Renal cortical epithelial cell (primary cell): ENCODE results near the gene HPCAL1. TPM values are rescaled to one million over a fixed set of nuclear protein-coding genes. Genes with fewer than 3 reads are reported as not detected.
A peak's percentile ranks its signal among the peaks of the same experiment; 100 is the strongest.

Experiments
- DNase-seq: peaks from one replicate; pipeline ENCODE4 v3.0.0-alpha.2; 2011; ENCODE audit warnings: low read depth
- total RNA-seq: library from RNA; depleted of rRNA; stranded (reverse); fragments of >200 nt; gene quantifications from 2 replicates; pipeline ENCODE4 v1.2.3, GENCODE V29; 2014

HPCAL1 gene
- total RNA-seq, 1 donor from 2014 or later: 90.2 TPM

DNA sequence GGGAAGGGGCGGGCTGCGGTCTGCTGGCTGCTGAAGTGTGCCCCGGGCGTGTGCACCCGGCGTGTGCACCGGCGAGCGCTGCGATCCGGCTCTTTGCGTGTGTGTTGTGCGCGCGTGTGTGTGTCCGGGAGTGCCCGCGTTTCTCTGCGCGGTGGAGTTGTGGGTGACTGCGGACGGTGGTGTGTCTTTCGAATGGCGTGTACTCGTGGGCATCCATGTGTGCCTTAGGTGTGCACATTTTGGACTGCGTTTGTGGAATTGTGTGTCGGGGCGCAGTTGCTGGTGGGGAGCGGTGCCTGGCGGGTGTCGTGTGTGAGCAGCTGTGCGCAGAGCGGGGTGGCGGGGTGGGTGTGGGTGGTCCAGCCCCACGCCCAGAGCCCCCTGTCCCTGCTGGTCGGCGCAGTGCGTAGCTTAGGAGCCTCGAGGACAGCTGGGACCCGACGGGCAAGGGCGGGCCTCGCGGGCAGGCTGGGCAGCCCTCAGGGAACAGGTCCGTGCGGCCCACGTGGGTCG is 533 bp downstream of the HPCAL1 start:
- DNase-seq: no peak

DNA sequence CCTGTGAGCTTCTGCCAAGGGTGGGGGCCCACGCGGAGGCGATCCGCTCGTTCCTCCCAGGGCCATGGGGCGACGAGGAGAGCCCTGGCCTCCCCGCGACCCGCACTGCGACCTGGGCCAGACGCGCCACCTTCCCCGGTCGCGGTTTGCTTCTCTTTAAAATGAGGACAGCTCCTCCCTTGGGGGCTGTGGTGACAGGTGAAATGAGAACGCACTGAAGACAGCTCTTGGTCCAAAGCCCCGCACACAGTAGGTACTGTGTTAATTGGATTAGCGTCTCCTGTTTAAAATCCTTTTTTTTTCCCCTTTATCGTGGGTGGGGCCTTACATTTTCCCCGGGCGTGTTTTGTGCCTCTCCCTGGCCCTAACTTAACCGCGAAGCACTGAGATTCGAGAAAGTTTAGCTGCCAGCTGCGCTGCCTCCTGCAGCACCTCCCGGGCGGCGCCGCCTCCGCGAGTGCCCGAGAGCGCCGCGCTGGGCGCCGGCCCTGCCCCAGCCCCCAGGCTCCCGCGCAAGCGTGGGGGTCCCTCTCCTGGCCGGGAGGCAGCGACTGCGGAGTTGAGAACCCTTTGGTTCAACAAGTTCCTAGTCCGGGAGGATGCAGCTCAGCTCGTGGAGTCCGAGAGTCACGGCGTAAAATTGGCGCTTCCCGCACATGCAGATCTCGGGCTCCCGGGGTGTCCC is 1.1 kb downstream of the HPCAL1 start:
- DNase-seq: peak; percentile 17

DNA sequence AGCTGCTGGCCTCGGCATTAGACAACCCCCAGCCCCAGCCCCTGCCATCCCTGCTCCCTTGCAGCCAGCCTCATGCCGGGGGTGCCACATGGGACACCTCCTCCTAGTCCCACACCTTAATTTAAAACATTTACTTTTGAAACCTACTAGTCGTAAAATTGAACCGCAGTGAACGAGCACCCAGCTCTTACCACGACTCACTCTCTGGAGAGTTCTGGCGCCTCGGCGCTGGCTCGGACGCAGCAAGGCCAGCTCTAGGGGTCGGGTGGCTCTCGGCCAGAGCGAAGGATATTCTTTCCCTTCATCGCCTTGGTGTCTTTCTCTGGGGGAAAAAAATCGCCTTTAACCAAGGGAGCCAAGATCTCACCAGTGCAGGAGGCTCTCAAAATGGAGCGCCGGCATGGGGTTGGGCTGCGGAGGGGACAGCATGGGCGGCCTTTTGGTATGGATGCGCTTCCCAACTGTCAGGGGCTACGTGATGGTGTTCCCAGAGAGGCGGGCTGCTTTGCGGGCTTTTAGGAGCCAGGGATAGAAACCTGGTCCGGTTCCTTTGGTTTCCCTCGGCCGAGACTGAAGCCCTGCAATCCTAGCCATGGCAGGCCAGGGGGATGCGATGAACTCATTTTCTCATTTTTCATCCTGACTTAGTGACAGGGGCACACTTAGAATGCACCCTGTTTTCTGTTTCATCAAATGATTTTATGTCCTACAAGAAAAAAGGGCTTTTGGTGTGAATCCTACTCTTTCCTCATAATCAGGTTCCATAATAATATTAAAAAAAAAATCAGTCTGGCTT is 2.0 kb downstream of the HPCAL1 start:
- no peak for DNase-seq

DNA sequence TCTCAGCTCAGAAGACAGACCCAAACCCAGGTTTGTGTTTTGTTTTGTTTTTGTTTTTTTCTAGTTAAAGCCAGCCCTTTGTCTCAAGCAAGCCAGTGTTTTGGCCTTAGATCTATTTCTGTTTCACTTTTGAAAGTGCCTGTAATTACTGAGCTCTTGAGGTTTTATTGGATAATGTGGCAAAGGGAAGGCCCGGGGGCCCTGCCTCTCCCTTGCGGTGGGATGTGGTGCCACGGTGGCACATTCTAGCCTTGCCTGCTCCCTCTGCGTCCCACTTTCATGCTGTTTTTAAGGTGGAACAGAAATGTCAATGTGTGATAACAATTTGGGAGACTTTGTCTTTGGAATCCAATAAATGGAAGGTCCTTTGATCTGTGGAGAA is 2.5 kb downstream of the HPCAL1 start:
- peak; percentile 66 for DNase-seq

GRCh38 chr2:10305715-10306114 is 3.0 kb downstream of the HPCAL1 start:
- peak; percentile 40 for DNase-seq

GRCh38 chr2:10306901-10307463 is 4.3 kb downstream of the HPCAL1 start:
- DNase-seq: no peak

DNA sequence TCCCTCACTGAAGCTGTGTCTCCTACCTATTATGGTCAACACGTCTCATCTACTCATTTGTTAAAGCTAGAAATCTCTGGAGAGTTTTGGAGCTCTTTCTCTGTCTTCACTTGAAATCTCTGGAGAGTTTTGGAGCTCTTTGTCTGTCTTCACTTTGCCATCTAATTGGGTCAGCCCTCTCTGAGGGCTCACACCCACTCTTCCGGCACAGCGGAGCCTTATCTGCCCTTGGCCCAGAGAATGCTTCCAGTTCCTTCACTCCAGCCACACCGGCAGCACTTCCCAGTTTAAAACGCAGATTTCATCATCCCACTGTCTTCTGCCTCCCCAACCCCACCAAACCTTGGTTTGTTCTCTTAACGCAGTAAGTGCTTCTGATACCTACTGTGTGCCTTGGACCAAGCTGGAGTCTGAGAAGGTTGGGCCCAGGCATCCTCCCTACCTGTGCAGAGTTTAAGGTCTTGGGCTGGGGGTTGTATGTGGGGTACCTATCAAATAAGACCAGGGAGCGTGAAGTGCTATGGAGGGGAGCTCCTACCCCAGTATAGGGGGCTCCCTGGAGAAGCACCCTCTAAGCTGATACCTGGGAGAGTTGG is 5.0 kb downstream of the HPCAL1 start:
- no peak for DNase-seq

GRCh38 chr2:10308866-10309265 is 6.2 kb downstream of the HPCAL1 start:
- DNase-seq: no peak

DNA sequence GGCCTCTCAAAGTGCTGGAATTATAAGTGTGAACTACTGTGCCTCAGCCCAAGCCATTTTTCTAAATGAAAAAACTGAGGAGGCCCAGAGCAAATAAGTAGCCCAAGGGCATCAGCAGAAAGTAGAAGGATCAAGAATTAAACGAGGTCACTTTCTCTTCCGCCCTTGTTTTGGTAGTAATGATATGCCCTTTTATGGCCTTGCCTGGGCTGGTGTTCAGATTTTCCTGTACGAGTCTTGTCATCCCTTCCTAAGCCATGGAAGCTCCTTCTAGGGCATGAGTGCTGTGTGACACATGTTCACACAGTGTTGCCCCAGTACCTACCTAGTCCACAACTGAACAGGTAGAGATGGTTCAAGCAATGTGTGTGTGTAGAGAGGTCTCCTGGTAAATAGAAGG is 6.6 kb downstream of the HPCAL1 start:
- no peak for DNase-seq

GRCh38 chr2:10310309-10310888 is 7.7 kb downstream of the HPCAL1 start:
- no peak for DNase-seq

DNA sequence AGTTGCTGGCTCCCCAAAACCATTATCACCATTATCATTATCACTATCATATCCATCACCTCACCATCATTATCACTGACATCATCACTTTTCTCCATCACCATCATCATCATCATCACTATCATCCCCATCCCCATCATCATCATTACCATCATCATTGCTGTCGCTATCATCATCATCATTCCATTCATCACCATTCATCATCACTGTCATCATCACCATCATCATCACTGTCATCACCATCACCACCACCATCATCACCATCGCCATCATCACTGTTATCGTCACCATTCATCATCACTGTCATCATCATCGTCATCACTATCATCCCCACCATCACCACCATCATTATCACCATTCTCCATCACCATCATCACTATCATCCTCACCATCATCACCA is 9.0 kb downstream of the HPCAL1 start:
- no peak for DNase-seq

DNA sequence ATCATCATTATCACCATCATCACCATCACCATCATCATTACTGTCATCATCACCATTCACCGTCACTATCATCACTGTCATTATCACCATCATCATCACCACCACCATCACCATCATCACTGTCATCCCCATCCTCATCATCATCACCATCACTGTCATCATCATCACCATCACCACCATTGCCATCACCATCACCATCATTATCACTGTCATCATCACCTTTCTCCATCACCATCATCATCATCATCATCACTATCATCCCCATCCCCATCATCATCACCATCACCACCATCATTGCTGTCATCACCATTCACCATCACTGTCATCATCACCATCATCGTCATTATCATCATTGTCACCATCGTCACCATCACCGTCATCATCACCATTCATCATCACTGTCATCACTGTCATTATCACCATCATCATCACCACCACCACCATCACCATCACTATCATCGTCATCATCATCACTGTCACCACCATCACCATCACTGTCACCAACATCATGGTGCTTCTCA is 9.8 kb downstream of the HPCAL1 start:
- DNase-seq: no peak

- DNase-seq: no peak
Observed at GRCh38 chr2:10316336-10316735, 13.6 kb downstream of the HPCAL1 start.

- DNase-seq: no peak
Observed at GRCh38 chr2:10316860-10317259, 14.2 kb downstream of the HPCAL1 start.

- no peak for DNase-seq
Observed at GRCh38 chr2:10317646-10318045, 14.9 kb downstream of the HPCAL1 start.

DNA sequence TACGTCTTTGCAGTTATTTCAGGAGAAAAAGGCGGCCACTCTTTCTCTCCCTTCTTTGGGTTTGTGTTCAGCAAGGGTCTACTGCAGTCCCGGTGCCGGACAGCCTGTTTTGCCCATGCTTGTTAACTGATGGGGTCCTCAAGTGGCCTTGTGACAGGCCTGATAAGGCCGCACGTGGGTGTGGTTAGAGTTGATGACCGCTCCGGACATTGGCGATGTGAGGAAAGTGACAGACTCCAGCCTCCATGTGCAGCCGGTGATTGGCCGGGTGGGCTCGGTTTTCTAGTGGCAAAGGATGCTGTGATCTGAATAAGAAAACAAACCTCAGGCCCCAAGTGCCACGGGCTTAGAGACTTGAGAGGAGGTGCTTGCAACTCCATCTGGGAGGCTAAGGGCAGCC is 15.6 kb downstream of the HPCAL1 start:
- no peak for DNase-seq

- DNase-seq: no peak
Observed at GRCh38 chr2:10319892-10320574, 17.3 kb downstream of the HPCAL1 start.

GRCh38 chr2:10320575-10320931 is 17.8 kb downstream of the HPCAL1 start:
- DNase-seq: no peak

DNA sequence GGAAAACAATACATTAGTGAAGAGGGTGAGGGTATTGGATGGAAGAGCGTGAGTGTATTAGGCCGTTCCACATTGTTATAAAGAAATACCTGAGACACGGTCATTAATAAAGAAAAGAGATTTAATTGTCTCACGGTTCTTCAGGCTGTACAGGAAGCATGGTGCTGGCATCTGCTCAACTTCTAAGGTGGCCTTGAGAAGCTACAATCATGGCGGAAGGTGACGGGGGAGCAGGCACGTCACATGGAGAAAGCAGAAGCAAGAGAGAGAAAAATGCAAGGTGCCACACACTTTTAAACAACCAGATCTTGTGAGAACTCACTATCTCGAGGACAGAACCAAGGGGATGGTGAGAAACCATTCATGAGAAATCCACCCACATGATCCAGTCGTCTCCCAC is 18.2 kb downstream of the HPCAL1 start:
- no peak for DNase-seq

- DNase-seq: no peak
Observed at GRCh38 chr2:10321622-10322021, 18.9 kb downstream of the HPCAL1 start.

DNA sequence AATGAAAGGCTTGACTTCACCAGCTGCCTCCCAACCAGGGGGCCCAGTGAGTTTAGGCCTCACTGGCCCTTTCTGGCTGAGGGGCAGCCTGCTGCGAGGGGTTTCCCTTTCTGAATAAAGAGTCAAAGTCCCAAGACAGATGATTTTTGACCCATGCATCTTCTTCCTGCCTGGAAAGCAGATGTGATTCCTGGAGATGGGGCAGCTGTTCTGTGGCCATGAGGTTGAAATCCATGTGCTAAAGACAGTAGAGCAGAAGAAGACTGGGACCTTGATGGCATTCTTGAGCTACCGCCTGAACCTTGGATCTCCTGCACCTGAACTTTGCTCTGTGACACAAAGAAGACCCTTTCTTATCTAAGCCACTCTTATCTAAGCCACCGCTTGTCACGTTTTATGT is 19.8 kb downstream of the HPCAL1 start:
- DNase-seq: no peak
